GM21786 (cell line): ENCODE results near the gene NRM.

ENCODE experiments used
- ATAC-seq: cut with Tn5 transposase; IDR thresholded peaks from one replicate; pipeline ENCODE4 v1.9.1; 2021; ENCODE audit not compliant: unreplicated experiment

Gene NRM

DNA sequence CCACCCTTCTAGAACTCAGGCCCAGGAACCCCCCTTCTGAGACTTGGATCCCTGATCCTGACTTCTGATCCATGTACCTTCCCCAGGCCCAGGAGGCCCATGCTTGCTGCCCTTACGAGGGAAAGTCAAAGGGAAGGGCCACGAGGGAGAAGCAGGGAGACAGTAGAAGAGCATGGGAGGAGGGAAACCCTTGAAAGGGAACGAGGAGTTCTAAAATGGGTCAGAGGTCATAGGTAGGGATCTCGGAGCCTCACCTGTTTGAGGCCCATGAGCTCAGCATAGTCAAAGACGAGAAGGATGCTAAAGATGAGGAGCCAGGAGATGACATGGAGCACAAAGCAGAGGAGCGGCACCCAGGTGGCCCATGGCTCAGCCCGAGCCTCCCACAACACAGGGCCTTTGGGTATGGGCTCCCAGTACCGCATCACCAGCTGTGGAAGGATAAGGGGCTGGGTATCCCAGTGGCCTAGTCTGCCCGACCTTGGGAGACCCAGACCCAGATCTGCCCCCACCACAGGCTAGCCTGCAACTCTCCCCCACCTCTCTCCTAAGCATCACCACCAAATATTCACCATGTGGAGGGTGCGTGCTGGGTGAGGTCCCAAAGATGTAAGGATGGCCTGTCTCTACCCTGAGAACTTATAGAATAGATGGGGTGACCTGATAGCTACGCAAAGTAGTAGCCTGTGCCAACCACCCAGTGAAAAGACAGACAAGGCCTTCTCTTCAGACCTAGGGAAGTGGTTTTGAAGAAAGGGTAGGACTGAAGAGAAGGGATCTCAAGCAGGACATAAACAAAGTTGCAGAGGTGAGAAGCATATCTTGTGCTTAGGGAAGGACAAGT lies 1.5 kb downstream of the NRM start:
- ATAC-seq = no peak

- no peak for ATAC-seq
These were observed 2.2 kb downstream of the NRM start for GRCh38 chr6:30688569-30688968.

- ATAC-seq = no peak
These were observed 2.9 kb downstream of the NRM start for GRCh38 chr6:30687659-30688431.

- peak; percentile 48 for ATAC-seq
These were observed 3.7 kb downstream of the NRM start for GRCh38 chr6:30686908-30687658.

- ATAC-seq = no peak
These were observed 4.5 kb downstream of the NRM start, which contains the start of gene PPP1R18 for GRCh38 chr6:30686009-30686907. PPP1R18 (minus strand) TSS chr6:30686645; CDS start chr6:30686018, 627 bp downstream.

DNA sequence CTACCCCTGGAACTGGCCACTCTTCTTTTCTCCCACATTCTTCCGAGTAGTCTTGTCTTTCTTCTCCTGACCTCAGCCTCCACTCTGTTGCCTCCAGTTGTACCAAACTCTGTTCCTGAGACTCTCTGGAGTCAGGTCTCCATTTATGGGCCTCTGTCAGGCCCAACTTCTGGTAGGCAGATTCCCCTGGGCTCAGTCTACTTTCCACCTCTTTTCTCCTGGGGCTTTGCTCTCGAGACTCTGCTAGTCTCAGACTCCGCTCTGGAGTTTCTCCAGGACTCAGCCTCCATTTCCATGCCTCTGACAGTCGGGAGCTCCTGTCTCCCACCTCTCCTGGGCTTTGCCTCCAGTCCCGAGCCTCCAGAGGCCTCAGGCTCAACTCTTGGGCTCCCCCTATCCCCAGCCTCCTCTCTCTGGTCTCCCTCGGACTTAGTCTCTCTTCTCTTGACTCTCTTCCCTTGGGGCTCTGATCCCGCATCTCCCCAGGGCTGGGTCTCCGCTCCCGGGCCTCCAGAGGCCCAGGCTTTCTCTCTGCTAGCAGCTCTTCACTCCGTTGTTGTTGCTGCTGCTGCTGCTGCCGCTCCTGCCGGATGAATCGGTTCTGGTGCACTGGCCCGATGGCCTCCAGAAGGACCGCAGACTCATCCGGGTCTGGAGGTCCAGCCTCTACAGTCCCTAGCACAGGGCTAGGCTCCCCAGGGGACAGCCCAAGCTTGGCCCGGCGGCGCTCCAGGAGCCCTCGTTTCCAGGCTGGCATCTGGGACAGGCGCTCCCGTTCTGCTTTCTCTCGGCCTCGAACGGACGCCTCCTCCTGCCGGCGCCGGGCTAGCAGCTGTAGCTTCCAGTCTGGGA lies 5.4 kb downstream of the NRM start:
- ATAC-seq = no peak

GRCh38 chr6:30684386-30685156 lies 6.2 kb downstream of the NRM start:
- no peak for ATAC-seq

GRCh38 chr6:30683980-30684338 lies 6.8 kb downstream of the NRM start:
- no peak for ATAC-seq

DNA sequence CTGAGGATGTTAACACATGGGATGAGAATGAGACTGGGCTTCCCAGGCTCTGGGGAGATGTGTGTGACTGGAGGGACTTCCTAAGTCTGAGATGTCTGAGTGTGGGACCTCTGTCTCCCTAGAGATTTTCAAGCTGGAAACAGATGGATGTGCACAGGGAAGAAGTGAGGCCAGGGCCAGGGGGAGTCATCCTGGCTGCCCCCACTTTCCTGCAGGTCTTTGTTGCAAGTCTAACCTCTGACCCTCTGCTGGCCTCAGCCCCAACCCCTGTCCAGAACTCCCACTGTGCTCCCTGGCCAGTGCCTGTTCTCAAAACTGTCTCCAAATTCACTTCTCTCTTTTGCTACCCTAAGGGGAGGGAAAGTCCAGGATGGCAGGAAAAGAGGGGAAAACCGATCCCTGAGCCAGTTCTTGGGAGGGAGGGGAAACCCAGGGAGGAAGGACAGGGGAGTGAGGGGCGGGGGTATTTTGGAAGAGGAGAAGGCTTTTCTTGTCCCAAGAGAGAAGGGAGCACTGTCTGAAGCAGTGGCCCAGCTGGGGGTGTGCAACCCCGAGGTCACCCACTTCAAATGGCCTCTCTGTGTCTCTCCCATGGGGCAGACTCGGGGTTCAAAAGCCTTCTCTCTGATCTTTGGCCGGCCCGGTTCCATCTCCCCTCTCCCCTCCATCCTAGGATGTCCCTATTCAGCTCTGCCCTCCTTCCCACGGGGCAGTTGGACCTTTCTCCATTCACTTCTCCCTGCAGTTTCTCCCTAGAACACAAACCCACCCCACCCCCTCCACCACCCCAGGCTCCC lies 7.4 kb downstream of the NRM start:
- ATAC-seq = no peak

DNA sequence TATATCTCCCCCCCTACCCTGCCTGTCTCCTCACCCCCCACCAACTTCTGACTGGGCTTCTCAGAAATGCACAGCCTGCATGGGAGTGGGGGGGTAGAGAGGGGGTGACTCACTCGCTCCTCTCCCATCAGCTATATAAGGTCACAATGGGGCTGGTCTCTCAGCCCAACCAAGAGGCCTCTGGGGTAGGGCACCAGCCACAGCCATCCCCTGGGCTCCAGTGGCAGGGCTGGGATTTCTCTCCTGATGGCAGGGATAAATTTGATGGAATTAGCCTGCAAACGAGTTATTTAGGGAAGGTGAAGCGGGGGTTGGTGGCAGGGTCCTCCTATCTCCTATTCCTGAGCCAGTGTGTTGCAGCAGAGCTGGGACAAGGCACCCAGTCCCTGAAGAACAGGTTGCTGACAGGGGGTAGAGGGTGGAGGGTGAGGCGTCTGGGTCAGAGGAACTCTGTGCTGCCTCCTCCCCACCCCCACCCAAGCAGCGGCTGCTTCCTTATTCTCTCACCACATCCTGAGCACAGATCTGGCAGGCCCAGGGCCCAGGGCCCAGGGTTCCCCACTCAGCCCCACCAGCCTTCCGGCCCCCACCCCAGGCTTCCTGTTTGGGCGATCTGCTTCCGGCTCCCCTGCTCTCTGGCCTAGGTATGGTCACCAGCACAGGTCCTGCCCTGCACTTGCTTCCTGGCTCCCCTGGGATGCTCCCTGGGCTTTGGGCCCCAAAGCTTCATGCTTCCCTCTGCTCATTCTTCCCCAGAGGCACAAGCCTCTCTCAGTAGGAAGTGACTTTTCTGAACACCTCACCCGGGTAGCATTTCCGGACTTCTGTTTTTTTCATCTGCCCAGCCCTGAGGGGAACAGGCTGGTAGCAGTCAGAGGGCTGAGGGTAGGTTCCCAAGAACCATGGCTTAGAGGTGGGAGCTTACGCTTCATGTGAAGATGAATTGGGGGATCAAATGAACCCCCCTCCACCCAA lies 8.4 kb downstream of the NRM start:
- peak; percentile 44 for ATAC-seq

GRCh38 chr6:30681766-30682142 lies 9.0 kb downstream of the NRM start:
- ATAC-seq = no peak

GRCh38 chr6:30679765-30680535 lies 10.8 kb downstream of the NRM start:
- no peak for ATAC-seq

- no peak for ATAC-seq
These were observed 11.6 kb downstream of the NRM start for GRCh38 chr6:30678964-30679726.

- no peak for ATAC-seq
These were observed 14.0 kb downstream of the NRM start for GRCh38 chr6:30676660-30677285.
